Esophagus (tissue), 2 donors: ENCODE measurements around the gene CHN2. TPM values are rescaled to one million over a fixed set of nuclear protein-coding genes. Genes with fewer than 3 reads are reported as not detected.

ENCODE experiments used
- H3K27ac ChIP-seq, 2 donors: one replicate each; pipeline ENCODE4 v1.5.1; 2013; ENCODE audit warnings: low read depth in 2 of 2, mild to moderate bottlenecking in 2 of 2, inconsistent platforms in 1 of 2, low read length in 1 of 2, moderate library complexity in 1 of 2
- H3K27me3 ChIP-seq, 2 donors: one replicate each; pipeline ENCODE4 v1.6.1; 2013; ENCODE audit warnings: low read length in 2 of 2, control low read depth in 1 of 2, mild to moderate bottlenecking in 1 of 2; ENCODE audit not compliant: insufficient read depth in 2 of 2, control insufficient read depth in 1 of 2
- H3K36me3 ChIP-seq, 2 donors: one replicate each; pipeline ENCODE4 v1.6.1; 2013; ENCODE audit warnings: low read length in 1 of 2; ENCODE audit not compliant: control insufficient read depth in 2 of 2, insufficient read depth in 2 of 2
- H3K4me1 ChIP-seq, 2 donors: one replicate each; pipeline ENCODE4 v1.6.1; 2013; ENCODE audit warnings: low read length in 1 of 2; ENCODE audit not compliant: control insufficient read depth in 2 of 2, insufficient read depth in 2 of 2
- H3K4me3 ChIP-seq, 2 donors: one replicate each; pipeline ENCODE4 v1.5.1; 2013; ENCODE audit warnings: low read length in 2 of 2, mild to moderate bottlenecking in 2 of 2, low read depth in 1 of 2, moderate library complexity in 1 of 2
- H3K9me3 ChIP-seq, 2 donors: one replicate each; pipeline ENCODE4 v1.6.1; 2013; ENCODE audit warnings: mild to moderate bottlenecking in 2 of 2, low read depth in 1 of 2, low read length in 1 of 2, moderate library complexity in 1 of 2; ENCODE audit not compliant: control insufficient read depth in 2 of 2, insufficient read depth in 1 of 2
- WGBS, 2 donors: extraction: QIAGEN DNeasy Blood & Tissue Kit; methylation state at CpG; one replicate each; pipeline ENCODE4 v1.1.7; 2013; 5-methylcytosine and 5-hydroxymethylcytosine counted together
- polyA plus RNA-seq, 2 donors: library from polyadenylated mRNA; stranded (reverse); fragments of 200-250 nt; gene quantifications; one replicate each; pipeline ENCODE4 v1.2.3, GENCODE V29; 2013
- donor health status: healthy with polysubstance abuse.
- donor health status: Bipolar disorder and iron deficiency.

The CHN2 gene
- polyA plus RNA-seq, 2 donors = 0.92 to 1.5 TPM

DNA sequence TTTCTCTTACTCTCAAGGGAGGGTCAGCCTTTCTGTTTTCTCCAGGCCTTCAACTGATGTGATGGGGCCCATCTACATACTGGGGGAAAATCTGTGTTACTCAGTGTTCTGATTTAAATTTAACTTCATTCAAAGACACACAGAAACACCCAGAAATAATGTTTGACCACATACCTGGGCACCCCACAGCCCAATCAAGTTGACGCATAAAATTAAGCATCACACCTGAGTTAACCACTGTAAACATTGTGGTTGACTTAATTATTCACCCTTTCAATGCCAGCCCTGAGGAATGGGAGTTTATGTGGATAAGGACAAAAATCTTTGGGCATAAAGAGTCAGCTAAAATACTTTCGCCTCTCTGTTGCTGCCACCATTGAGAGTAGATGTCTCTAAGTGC, 10.0 kb upstream of the CHN2 start:
- Histone ChIP-seq H3K9me3 (no peaks in the 10 kb centered on the region), H3K27me3 (no peaks in the 10 kb centered on the region), H3K36me3 (no peaks in the 10 kb centered on the region), H3K4me3 (no peak overlapping the region), H3K27ac (no peak overlapping the region), H3K4me1 (no peaks in the 10 kb centered on the region)
- WGBS, 2 donors = 89 to 92% methylated on average over 2 of the region's 2 CpGs

GRCh38 chr7:29185613-29186012, 9.0 kb upstream of the CHN2 start:
- no peaks in the 10 kb centered on the region for H3K9me3 ChIP-seq
- WGBS, 2 donors = 90 to 92% methylated on average over 6 of the region's 6 CpGs
- H3K4me3 ChIP-seq = no peak overlapping the region
- no peaks in the 10 kb centered on the region for H3K4me1 ChIP-seq
- no peak overlapping the region for H3K27ac ChIP-seq
- H3K27me3 ChIP-seq = no peaks in the 10 kb centered on the region
- H3K36me3 ChIP-seq = no peaks in the 10 kb centered on the region

GRCh38 chr7:29189743-29190201, 4.8 kb upstream of the CHN2 start:
- H3K4me3 ChIP-seq = no peak overlapping the region
- 14 to 16% methylated on average over 16 of the region's 16 CpGs for WGBS, 2 donors
- H3K4me1 ChIP-seq = peaks cover 0 to 4% of the 10 kb centered on the region in 2 donors
- no peaks in the 10 kb centered on the region for H3K9me3 ChIP-seq
- no peaks in the 10 kb centered on the region for H3K27me3 ChIP-seq
- H3K36me3 ChIP-seq = no peaks in the 10 kb centered on the region
- no peak overlapping the region for H3K27ac ChIP-seq

DNA sequence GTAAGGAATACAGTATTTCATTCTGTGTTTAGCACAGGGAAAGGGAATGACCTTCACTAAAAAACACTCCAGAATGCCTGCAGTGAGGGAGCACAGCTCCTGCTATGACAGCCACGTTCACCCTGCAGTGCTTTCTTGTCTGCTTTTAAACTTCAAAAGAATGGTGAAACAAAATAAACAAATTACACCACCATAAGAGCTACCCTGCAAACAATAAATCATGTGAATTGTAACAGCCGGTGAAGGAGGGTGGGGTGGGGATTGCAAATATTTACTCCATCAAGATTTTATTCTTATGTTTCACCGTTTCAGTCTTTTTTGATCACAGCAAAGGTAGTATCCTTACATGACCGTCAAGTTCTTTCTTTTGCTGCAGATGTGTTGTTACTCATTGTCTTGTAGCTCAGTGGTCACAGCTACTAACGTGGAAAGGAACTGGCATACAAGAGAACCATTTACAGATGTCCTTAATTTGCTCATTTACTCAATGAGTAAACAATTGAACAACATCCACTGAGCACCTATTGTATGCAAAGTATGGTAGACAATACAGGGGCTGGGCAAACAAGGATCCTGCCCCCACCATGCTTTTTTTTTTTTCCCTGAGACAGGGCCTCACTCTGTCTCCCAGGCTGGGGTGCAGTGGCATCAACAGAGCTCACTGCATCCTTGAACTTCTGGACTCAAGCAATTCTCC, 4.1 kb upstream of the CHN2 start:
- 61 to 71% methylated on average over 5 of the region's 5 CpGs for WGBS, 2 donors
- Histone ChIP-seq H3K9me3 (no peaks in the 10 kb centered on the region), H3K27ac (no peak overlapping the region), H3K36me3 (no peaks in the 10 kb centered on the region), H3K27me3 (no peaks in the 10 kb centered on the region), H3K4me3 (no peak overlapping the region), H3K4me1 (peaks cover 0 to 8% of the 10 kb centered on the region in 2 donors)

DNA sequence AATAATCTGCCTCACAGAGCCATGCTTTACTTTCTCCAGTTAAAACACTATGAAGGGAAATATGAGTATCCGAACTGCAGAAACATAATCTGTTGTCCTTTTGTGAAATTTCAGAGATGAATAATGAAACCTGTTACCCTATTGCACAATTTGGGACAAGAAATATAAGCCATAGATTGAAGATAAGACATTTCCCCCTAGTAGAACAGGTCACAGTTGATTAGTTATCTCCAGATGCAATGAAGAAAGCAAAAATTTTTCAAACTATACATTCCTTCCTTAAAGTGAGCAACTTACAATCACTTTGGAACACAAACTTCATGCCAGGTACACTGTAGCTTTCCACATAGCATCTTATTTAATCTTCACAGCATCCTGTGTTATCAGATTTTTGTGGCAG, 2.3 kb upstream of the CHN2 start:
- WGBS, 2 donors = 87 to 92% methylated on average over 1 of the region's 1 CpG
- peaks cover 0 to 8% of the 10 kb centered on the region in 2 donors for H3K4me1 ChIP-seq
- H3K27me3 ChIP-seq = no peaks in the 10 kb centered on the region
- H3K9me3 ChIP-seq = no peaks in the 10 kb centered on the region
- H3K36me3 ChIP-seq = no peaks in the 10 kb centered on the region
- no peak overlapping the region for H3K4me3 ChIP-seq
- H3K27ac ChIP-seq = no peak overlapping the region

- Histone ChIP-seq H3K27ac (no peak overlapping the region), H3K4me1 (peaks cover 0 to 8% of the 10 kb centered on the region in 2 donors), H3K36me3 (no peaks in the 10 kb centered on the region), H3K27me3 (no peaks in the 10 kb centered on the region), H3K9me3 (no peaks in the 10 kb centered on the region), H3K4me3 (no peak overlapping the region)
- 82 to 93% methylated on average over 8 of the region's 8 CpGs for WGBS, 2 donors
These were observed 1.8 kb upstream of the CHN2 start for GRCh38 chr7:29192811-29193210.

DNA sequence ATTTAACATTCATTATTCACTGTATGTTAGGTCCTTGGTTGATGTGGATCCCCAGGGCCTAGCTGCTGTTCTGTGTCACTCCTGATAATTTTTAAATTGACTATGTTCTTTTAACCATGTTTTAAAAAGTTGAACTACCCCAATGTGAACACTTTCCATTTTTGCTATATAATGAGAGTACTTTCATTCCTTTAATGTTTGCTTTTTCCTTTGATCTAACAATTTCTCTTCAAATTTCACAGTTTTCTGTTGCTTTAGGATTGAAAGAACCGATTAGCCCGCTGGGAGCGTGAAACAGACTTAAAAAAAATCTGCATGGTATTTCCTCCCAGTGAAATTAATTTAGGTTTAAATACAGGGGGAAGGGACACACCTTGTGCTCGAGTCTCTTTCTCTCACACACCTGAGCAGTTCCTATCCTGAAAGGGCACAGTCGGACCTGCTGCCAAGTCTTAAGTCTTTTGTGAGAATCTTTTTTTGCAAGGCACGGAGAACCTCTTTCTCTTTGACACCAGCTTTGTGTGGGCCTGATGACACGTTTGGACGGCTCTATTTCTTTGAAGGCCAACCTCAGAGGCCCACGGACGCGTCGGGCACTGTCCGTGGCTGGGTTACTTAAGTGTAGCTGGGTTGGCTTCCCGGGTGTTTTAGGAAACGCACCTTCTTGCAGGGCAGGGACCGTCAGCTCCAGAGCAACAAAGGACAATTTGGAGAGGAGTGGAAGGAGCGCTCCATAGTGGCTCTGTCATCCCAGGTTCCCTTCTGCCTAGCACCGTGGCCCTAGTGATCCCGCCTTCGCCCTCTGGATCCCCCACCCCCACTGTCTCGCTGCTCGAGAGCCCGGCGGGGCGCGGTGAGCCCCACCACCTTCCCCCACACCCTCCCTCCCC, 1.0 kb upstream of the CHN2 start:
- Histone ChIP-seq H3K4me3 (peak overlapping the region in 1 of 2 donors; percentile 66), H3K27ac (no peak overlapping the region), H3K4me1 (peaks cover 0 to 8% of the 10 kb centered on the region in 2 donors), H3K36me3 (no peaks in the 10 kb centered on the region), H3K9me3 (no peaks in the 10 kb centered on the region), H3K27me3 (no peaks in the 10 kb centered on the region)
- WGBS, 2 donors = 27 to 30% methylated on average over 26 of the region's 26 CpGs

DNA sequence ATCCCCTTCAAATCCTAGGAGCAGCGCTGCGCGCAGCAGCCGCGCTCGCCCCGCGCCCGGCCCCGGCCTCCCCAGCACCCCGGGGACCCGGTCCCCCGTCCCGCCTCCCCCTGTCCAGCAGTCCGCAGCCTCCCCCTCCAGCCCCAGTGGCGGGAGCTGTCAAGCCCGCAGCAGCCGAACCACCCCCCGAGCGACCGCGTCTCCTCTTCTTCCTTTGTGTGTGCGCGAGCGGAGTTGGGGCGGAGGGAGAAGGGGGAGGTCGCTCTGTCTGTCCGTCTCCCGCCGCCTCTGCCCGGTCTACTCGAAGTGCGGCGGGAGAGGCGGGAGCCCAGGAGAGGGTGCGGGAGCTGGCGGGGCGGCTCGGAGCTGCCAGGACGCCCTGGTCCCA, 375 bp upstream of the CHN2 start:
- no peaks in the 10 kb centered on the region for H3K36me3 ChIP-seq
- H3K9me3 ChIP-seq = no peaks in the 10 kb centered on the region
- WGBS, 2 donors = 1 to 2% methylated on average over 30 to 40 of the region's 40 CpGs
- H3K27me3 ChIP-seq = no peaks in the 10 kb centered on the region
- H3K4me3 ChIP-seq = peak overlapping the region; percentile 64 to 66
- H3K4me1 ChIP-seq = peaks cover 0 to 8% of the 10 kb centered on the region in 2 donors
- no peak overlapping the region for H3K27ac ChIP-seq

DNA sequence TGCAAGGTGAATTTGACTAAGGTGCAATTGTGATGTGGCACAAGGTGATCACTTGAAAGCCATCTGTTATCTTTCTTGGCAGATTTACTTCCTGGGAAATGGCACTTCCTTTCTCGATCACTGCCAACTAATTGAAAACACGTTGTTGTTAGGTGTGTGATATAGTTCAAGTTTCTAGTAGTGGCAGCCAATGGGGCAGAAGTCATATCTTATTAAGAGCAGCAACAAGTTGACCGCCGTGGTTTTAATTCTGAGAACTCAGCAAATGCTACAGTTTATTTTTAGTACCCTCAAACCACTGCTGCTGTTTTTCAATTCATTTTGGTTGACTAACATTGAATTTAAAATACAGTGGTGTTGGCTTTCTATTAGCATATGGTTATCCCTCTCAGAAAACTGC, 1.6 kb downstream of the CHN2 start:
- Histone ChIP-seq H3K9me3 (no peaks in the 10 kb centered on the region), H3K27me3 (no peaks in the 10 kb centered on the region), H3K27ac (no peak overlapping the region), H3K36me3 (no peaks in the 10 kb centered on the region), H3K4me3 (no peak overlapping the region), H3K4me1 (peaks cover 0 to 8% of the 10 kb centered on the region in 2 donors)
- 37 to 49% methylated on average over 4 of the region's 4 CpGs for WGBS, 2 donors
